ENCODE data around the gene VTI1A. TPM values are rescaled to one million over a fixed set of nuclear protein-coding genes. Genes with fewer than 3 reads are reported as not detected.
A peak's percentile ranks its signal among the peaks of the same experiment; 100 is the strongest.

Gene VTI1A
- total and polyA plus RNA-seq, 2 of the 13 experiments (the other 11 are each of a cell fraction or from before 2014, with no cell fraction given), result 11.7 to 32.7 TPM

GRCh38 chr10:112658900-112659638, 212.1 kb downstream of the VTI1A start (continued):
- TF ChIP-seq FOSL2 (CRISPR knock-in tag; IDR thresholded peaks at IDR 0.05), result peak; percentile 66
- TF ChIP-seq, protein P1, sequence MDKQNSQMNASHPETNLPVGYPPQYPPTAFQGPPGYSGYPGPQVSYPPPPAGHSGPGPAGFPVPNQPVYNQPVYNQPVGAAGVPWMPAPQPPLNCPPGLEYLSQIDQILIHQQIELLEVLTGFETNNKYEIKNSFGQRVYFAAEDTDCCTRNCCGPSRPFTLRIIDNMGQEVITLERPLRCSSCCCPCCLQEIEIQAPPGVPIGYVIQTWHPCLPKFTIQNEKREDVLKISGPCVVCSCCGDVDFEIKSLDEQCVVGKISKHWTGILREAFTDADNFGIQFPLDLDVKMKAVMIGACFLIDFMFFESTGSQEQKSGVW (CRISPR knock-in tag; IDR thresholded peaks at IDR 0.05; ENCODE audit: borderline replicate concordance), result no peak
- TF ChIP-seq, protein P2, sequence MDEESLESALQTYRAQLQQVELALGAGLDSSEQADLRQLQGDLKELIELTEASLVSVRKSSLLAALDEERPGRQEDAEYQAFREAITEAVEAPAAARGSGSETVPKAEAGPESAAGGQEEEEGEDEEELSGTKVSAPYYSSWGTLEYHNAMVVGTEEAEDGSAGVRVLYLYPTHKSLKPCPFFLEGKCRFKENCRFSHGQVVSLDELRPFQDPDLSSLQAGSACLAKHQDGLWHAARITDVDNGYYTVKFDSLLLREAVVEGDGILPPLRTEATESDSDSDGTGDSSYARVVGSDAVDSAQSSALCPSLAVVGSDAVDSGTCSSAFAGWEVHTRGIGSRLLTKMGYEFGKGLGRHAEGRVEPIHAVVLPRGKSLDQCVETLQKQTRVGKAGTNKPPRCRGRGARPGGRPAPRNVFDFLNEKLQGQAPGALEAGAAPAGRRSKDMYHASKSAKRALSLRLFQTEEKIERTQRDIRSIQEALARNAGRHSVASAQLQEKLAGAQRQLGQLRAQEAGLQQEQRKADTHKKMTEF (CRISPR knock-in tag; IDR thresholded peaks at IDR 0.05), result 0 out of 2 replicates have a peak, but pooled peaks have one; percentile 38
- TF ChIP-seq TOPORS (CRISPR knock-in tag; IDR thresholded peaks at IDR 0.05), result no peak
- TF ChIP-seq ZFP36L1 (CRISPR knock-in tag; IDR thresholded peaks at IDR 0.05), result no peak
- no peak for TF ChIP-seq ATF4 (CRISPR knock-in tag; IDR thresholded peaks at IDR 0.05)
- 0 out of 2 replicates have a peak, but pooled peaks have one; percentile 13 for TF ChIP-seq MEF2D (CRISPR knock-in tag; IDR thresholded peaks at IDR 0.05)
- peak; percentile 85 to 86 for TF ChIP-seq MAFK (conservative IDR thresholded peaks at IDR 0.05 in 1 of 2, IDR thresholded peaks at IDR 0.05 in 1 of 2; ENCODE audit: low read length in 2 of 2)
- TF ChIP-seq KAT2B (IDR thresholded peaks at IDR 0.05; ENCODE audit: borderline replicate concordance, low read depth, low read length), result no peak
- no peak for TF ChIP-seq IRX3 (CRISPR knock-in tag; IDR thresholded peaks at IDR 0.05; ENCODE audit: borderline replicate concordance, low read depth)
- TF ChIP-seq ZNF331 (CRISPR knock-in tag; IDR thresholded peaks at IDR 0.05), result peak; percentile 76
- TF ChIP-seq, protein P3, sequence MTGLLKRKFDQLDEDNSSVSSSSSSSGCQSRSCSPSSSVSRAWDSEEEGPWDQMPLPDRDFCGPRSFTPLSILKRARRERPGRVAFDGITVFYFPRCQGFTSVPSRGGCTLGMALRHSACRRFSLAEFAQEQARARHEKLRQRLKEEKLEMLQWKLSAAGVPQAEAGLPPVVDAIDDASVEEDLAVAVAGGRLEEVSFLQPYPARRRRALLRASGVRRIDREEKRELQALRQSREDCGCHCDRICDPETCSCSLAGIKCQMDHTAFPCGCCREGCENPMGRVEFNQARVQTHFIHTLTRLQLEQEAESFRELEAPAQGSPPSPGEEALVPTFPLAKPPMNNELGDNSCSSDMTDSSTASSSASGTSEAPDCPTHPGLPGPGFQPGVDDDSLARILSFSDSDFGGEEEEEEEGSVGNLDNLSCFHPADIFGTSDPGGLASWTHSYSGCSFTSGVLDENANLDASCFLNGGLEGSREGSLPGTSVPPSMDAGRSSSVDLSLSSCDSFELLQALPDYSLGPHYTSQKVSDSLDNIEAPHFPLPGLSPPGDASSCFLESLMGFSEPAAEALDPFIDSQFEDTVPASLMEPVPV (CRISPR knock-in tag; IDR thresholded peaks at IDR 0.05), result no peak
- TF ChIP-seq ZNF451 (CRISPR knock-in tag; IDR thresholded peaks at IDR 0.05), result no peak
- no peak for TF ChIP-seq IKZF1 (IDR thresholded peaks at IDR 0.05)
- no peak for TF ChIP-seq ZNF446 (CRISPR knock-in tag; IDR thresholded peaks at IDR 0.05)
- peak; percentile 83; the same call in 1 of the 2 replicates for TF ChIP-seq SOX5 (CRISPR knock-in tag; IDR thresholded peaks at IDR 0.05; ENCODE audit: borderline replicate concordance)
- TF ChIP-seq ZNF251 (CRISPR knock-in tag; IDR thresholded peaks at IDR 0.05), result no peak
- TF ChIP-seq POLR2AphosphoS5 (IDR thresholded peaks at IDR 0.05; ENCODE audit: low read depth, low read length), result no peak
- peak; percentile 48; the same call in 1 of the 2 replicates for TF ChIP-seq HMG20A (CRISPR knock-in tag; IDR thresholded peaks at IDR 0.05; ENCODE audit: borderline replicate concordance)
- TF ChIP-seq KLF15 (CRISPR knock-in tag; IDR thresholded peaks at IDR 0.05; ENCODE audit: borderline replicate concordance), result no peak
- TF ChIP-seq RARA (CRISPR knock-in tag; IDR thresholded peaks at IDR 0.05), result peak; percentile 62; the same call in 1 of the 2 replicates
- no peak for TF ChIP-seq TCF12 (IDR thresholded peaks at IDR 0.05)
- TF ChIP-seq TCF12 (CRISPR knock-in tag; IDR thresholded peaks at IDR 0.05), result no peak

Measured in HepG2 (cell line).